Mesendoderm (in vitro differentiated cells): ENCODE data around the gene ATP6V1G1.

Experiments
- DNase-seq: peaks from one replicate; pipeline ENCODE4 v3.0.0; 2013
- H2AK5ac ChIP-seq: 2 replicates; pipeline ENCODE4 v1.6.1; 2013; ENCODE audit warnings: low read length, inconsistent platforms
- H2BK120ac ChIP-seq: 2 replicates; pipeline ENCODE4 v1.6.1; 2013; ENCODE audit warnings: low read depth, mild to moderate bottlenecking, low read length, moderate library complexity, mixed read lengths
- H2BK15ac ChIP-seq: replicated peaks from 2 replicates; pipeline ENCODE4 v1.6.1; 2013; ENCODE audit warnings: low read depth, mild to moderate bottlenecking, moderate library complexity
- H2BK5ac ChIP-seq: 2 replicates; pipeline ENCODE4 v1.6.1; 2013; ENCODE audit warnings: low read length, inconsistent platforms
- H3K18ac ChIP-seq: 2 replicates; pipeline ENCODE4 v1.6.1; 2013; ENCODE audit warnings: mild to moderate bottlenecking, low read length, mixed read lengths
- H3K23ac ChIP-seq: one replicate; pipeline ENCODE4 v1.6.1; 2013; ENCODE audit warnings: low read length
- H3K27ac ChIP-seq: 2 replicates; pipeline ENCODE4 v1.5.1; 2013; ENCODE audit warnings: low read depth, mild to moderate bottlenecking, inconsistent platforms, low read length, moderate library complexity
- H3K27me3 ChIP-seq: 2 replicates; pipeline ENCODE4 v1.6.1; 2013; ENCODE audit warnings: low read length, control low read depth, mild to moderate bottlenecking, inconsistent platforms; ENCODE audit not compliant: insufficient read depth, poor library complexity
- H3K36me3 ChIP-seq: 2 replicates; pipeline ENCODE4 v1.6.1; 2013; ENCODE audit warnings: low read length, inconsistent platforms; ENCODE audit not compliant: control insufficient read depth, insufficient read depth
- H3K4ac ChIP-seq: one replicate; pipeline ENCODE4 v1.6.1; 2013; ENCODE audit warnings: low read depth, mild to moderate bottlenecking, low read length, moderate library complexity
- H3K4me1 ChIP-seq: 2 replicates; pipeline ENCODE4 v1.6.1; 2013; ENCODE audit warnings: low read depth, low read length, inconsistent platforms; ENCODE audit not compliant: control insufficient read depth
- H3K4me2 ChIP-seq: 2 replicates; pipeline ENCODE4 v1.6.1; 2013; ENCODE audit warnings: low read length
- H3K4me3 ChIP-seq: 2 replicates; pipeline ENCODE4 v1.5.1; 2013; ENCODE audit warnings: mild to moderate bottlenecking, low read length
- H3K56ac ChIP-seq: one replicate; pipeline ENCODE4 v1.6.1; 2013; ENCODE audit warnings: low read length
- H3K79me1 ChIP-seq: 2 replicates; pipeline ENCODE4 v1.6.1; 2013; ENCODE audit warnings: low read length, inconsistent platforms
- H3K79me2 ChIP-seq: 2 replicates; pipeline ENCODE4 v1.6.1; 2013; ENCODE audit warnings: mild to moderate bottlenecking, low read length; ENCODE audit not compliant: control insufficient read depth, insufficient read depth
- H3K9ac ChIP-seq: 2 replicates; pipeline ENCODE4 v1.6.1; 2013; ENCODE audit warnings: low read length, inconsistent platforms
- H4K5ac ChIP-seq: one replicate; pipeline ENCODE4 v1.6.1; 2013; ENCODE audit warnings: low read length
- H4K8ac ChIP-seq: one replicate; pipeline ENCODE4 v1.6.1; 2013; ENCODE audit warnings: low read depth, mild to moderate bottlenecking, control low read depth, low read length, moderate library complexity
- WGBS: extraction: QIAGEN DNeasy Blood & Tissue Kit; methylation state at CpG from one replicate; pipeline ENCODE4 v1.1.7; 2013; ENCODE audit warnings: low lambda C conversion rate, missing lambda C conversion rate; ENCODE audit not compliant: insufficient coverage; ENCODE audit errors: extremely low coverage; 5-methylcytosine and 5-hydroxymethylcytosine counted together

Gene ATP6V1G1

GRCh38 chr9:114626415-114627020, 38.9 kb downstream of the ATP6V1G1 start:
- no CpG with 5 or more reads among the region's 4 CpGs for WGBS
- Histone ChIP-seq H4K8ac (no peak overlapping the region), H3K9ac (no peak overlapping the region), H3K56ac (no peak overlapping the region), H3K18ac (no peak overlapping the region), H2BK15ac (no peak overlapping the region), H2AK5ac (no peak overlapping the region), H3K23ac (no peak overlapping the region), H2BK5ac (no peak overlapping the region), H3K4ac (no peak overlapping the region), H2BK120ac (no peak overlapping the region), H3K36me3 (no peaks in the 10 kb centered on the region), H3K79me2 (no peaks in the 10 kb centered on the region), H3K79me1 (no peaks in the 10 kb centered on the region), H4K5ac (no peak overlapping the region), H3K27me3 (no peaks in the 10 kb centered on the region), H3K4me2 (no peak overlapping the region), H3K27ac (no peak overlapping the region), H3K4me1 (no peaks in the 10 kb centered on the region), H3K4me3 (no peak overlapping the region)
- DNase-seq: no peak

GRCh38 chr9:114627553-114627952, 40.0 kb downstream of the ATP6V1G1 start:
- H4K8ac ChIP-seq: no peak overlapping the region
- no peak overlapping the region for H3K18ac ChIP-seq
- H3K27me3 ChIP-seq: no peaks in the 10 kb centered on the region
- no peaks in the 10 kb centered on the region for H3K36me3 ChIP-seq
- H2BK120ac ChIP-seq: no peak overlapping the region
- H2BK15ac ChIP-seq: no peak overlapping the region
- H3K79me1 ChIP-seq: no peaks in the 10 kb centered on the region
- no peaks in the 10 kb centered on the region for H3K4me1 ChIP-seq
- H3K4ac ChIP-seq: no peak overlapping the region
- no peak overlapping the region for H3K23ac ChIP-seq
- DNase-seq: no peak
- no peak overlapping the region for H4K5ac ChIP-seq
- no peak overlapping the region for H3K9ac ChIP-seq
- no peak overlapping the region for H3K4me2 ChIP-seq
- H3K56ac ChIP-seq: no peak overlapping the region
- WGBS: no CpG with 5 or more reads among the region's 1 CpG
- no peak overlapping the region for H3K4me3 ChIP-seq
- H3K79me2 ChIP-seq: no peaks in the 10 kb centered on the region
- no peak overlapping the region for H2BK5ac ChIP-seq
- H3K27ac ChIP-seq: no peak overlapping the region
- no peak overlapping the region for H2AK5ac ChIP-seq

GRCh38 chr9:114629563-114630090, 42.1 kb downstream of the ATP6V1G1 start:
- no peak overlapping the region for H3K27ac ChIP-seq
- H3K4me1 ChIP-seq: no peaks in the 10 kb centered on the region
- no peak overlapping the region for H4K8ac ChIP-seq
- H3K27me3 ChIP-seq: no peaks in the 10 kb centered on the region
- H3K4me3 ChIP-seq: no peak overlapping the region
- no peak for DNase-seq
- H3K9ac ChIP-seq: no peak overlapping the region
- no peaks in the 10 kb centered on the region for H3K79me1 ChIP-seq
- H2AK5ac ChIP-seq: no peak overlapping the region
- no peak overlapping the region for H2BK5ac ChIP-seq
- WGBS: no CpG with 5 or more reads among the region's 7 CpGs
- no peaks in the 10 kb centered on the region for H3K36me3 ChIP-seq
- no peak overlapping the region for H3K4ac ChIP-seq
- no peak overlapping the region for H3K18ac ChIP-seq
- H2BK15ac ChIP-seq: no peak overlapping the region
- H3K4me2 ChIP-seq: no peak overlapping the region
- no peak overlapping the region for H2BK120ac ChIP-seq
- no peaks in the 10 kb centered on the region for H3K79me2 ChIP-seq
- H3K56ac ChIP-seq: no peak overlapping the region
- no peak overlapping the region for H3K23ac ChIP-seq
- no peak overlapping the region for H4K5ac ChIP-seq

- no peak for DNase-seq
- Histone ChIP-seq H3K27ac (no peak overlapping the region), H2BK15ac (no peak overlapping the region), H3K36me3 (no peaks in the 10 kb centered on the region), H3K23ac (no peak overlapping the region), H4K8ac (no peak overlapping the region), H3K4ac (no peak overlapping the region), H3K79me2 (no peaks in the 10 kb centered on the region), H3K4me2 (no peak overlapping the region), H3K4me3 (no peak overlapping the region), H3K56ac (no peak overlapping the region), H4K5ac (no peak overlapping the region), H3K9ac (no peak overlapping the region), H2AK5ac (no peak overlapping the region), H3K27me3 (no peaks in the 10 kb centered on the region), H2BK5ac (no peak overlapping the region), H2BK120ac (no peak overlapping the region), H3K18ac (no peak overlapping the region), H3K4me1 (no peaks in the 10 kb centered on the region), H3K79me1 (no peaks in the 10 kb centered on the region)
- WGBS: no CpG with 5 or more reads among the region's 2 CpGs
Observed at GRCh38 chr9:114631166-114631565, 43.6 kb downstream of the ATP6V1G1 start.

GRCh38 chr9:114633438-114634089, 46.0 kb downstream of the ATP6V1G1 start:
- Histone ChIP-seq H2BK15ac (no peak overlapping the region), H3K18ac (no peak overlapping the region), H3K36me3 (no peaks in the 10 kb centered on the region), H3K79me1 (no peaks in the 10 kb centered on the region), H3K9ac (no peak overlapping the region), H3K56ac (no peak overlapping the region), H2AK5ac (no peak overlapping the region), H2BK5ac (no peak overlapping the region), H3K27me3 (no peaks in the 10 kb centered on the region), H4K8ac (no peak overlapping the region), H3K4me3 (no peak overlapping the region), H3K4ac (no peak overlapping the region), H3K27ac (no peak overlapping the region), H3K4me2 (no peak overlapping the region), H2BK120ac (no peak overlapping the region), H3K4me1 (no peaks in the 10 kb centered on the region), H3K23ac (no peak overlapping the region), H3K79me2 (no peaks in the 10 kb centered on the region), H4K5ac (no peak overlapping the region)
- no peak for DNase-seq
- no CpG with 5 or more reads among the region's 11 CpGs for WGBS
